HG02759 (cell line): ENCODE data around the gene ELP1.
A peak's percentile ranks its signal among the peaks of the same experiment; 100 is the strongest.

Experiments used
- ATAC-seq: cut with Tn5 transposase; IDR thresholded peaks from one replicate; pipeline ENCODE4 v1.9.1; 2021; ENCODE audit warnings: mild to moderate bottlenecking, moderate library complexity; ENCODE audit not compliant: unreplicated experiment

ELP1 gene

DNA sequence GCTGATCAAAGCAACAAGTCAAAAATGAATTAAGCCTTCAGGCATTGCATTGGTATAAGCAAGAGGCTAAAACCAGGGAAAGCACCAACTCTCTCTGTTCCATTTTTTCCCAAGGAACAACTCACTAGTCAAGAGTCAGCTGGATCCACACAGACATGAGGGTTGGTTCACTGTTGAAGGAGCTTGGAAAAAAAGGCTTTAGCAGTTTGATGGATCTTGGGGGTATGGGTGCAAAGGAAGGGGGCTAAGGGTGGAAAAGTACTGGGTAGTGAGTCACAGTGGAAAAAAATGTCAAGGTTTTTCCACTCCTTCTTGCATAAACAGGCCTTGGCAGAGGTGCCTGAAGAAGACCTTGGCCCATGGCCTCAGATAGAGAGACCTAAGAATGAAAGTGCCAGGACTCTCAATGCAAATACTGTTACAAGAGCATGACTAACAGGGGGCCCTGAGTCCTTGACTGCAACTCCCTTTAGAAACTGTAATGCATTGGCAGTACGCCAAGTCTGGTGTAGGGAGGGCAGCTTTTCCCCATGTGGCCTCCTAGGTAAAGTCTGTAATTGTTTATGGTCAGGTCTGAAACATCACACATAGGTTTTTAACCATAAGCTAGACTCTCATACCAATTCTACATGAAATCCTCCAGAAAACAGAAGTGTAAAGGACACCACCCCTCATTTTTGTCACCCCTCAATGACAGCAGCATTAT, 48.1 kb downstream of the ELP1 start:
- ATAC-seq = peak; percentile 99

DNA sequence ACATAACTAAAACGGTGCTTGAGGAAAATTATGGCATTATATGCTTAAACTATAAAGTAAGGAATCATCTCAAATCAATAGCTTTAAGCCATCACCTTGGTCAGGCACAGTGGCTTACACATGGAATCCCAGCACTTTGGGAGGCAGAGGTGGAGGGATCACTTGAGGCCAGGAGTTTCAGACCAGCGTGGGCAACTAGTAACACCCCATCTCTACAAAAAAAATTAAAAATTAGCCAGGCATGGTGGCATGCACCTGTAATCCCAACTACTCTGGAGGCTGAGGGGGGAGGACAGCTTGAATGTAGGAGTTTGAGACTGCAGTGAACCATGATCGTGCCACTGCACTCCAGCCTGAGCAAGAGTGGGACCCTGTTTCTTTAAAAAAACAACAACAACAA, 49.2 kb downstream of the ELP1 start:
- ATAC-seq = no peak

- no peak for ATAC-seq
These were observed 50.8 kb downstream of the ELP1 start for GRCh38 chr9:108883085-108883484.

DNA sequence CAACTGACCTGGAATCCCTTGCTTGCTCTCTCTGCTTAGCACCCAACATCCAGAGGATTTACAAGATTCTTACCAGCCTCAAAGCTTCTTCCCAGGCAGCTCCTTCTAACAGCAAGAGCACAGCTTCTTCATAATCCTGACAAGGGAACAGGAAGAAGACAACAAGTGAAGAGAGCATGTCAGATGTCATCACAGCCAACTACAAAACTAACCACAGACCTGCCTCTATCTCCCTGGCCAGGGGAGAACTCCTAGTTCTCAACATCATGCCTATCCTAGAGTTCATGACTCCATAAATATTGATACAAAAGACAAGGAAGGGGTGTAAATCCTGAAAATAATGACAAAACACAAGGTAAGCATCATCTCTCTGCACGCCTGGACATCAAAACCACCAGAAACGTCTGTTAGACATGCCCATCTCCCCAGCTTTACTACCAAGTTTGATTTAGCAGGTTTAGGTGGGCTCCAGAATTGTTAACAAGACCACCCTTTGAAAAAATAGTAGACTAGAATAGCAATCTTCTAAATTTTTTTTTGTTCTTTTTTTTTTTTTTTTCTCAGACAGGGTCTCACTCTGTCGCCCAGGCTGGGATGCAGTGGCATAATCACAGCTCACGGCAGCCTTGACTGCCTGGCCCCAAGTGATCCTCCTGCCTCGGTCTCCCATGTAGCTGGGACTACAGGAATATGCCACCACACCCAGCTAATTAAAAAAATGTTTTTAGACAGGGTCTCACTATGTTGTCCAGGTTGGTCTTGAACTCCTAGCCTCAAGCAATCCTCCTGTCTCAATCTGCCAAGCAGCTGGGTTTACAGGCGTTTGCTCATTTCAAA, 51.7 kb downstream of the ELP1 start:
- ATAC-seq = no peak

DNA sequence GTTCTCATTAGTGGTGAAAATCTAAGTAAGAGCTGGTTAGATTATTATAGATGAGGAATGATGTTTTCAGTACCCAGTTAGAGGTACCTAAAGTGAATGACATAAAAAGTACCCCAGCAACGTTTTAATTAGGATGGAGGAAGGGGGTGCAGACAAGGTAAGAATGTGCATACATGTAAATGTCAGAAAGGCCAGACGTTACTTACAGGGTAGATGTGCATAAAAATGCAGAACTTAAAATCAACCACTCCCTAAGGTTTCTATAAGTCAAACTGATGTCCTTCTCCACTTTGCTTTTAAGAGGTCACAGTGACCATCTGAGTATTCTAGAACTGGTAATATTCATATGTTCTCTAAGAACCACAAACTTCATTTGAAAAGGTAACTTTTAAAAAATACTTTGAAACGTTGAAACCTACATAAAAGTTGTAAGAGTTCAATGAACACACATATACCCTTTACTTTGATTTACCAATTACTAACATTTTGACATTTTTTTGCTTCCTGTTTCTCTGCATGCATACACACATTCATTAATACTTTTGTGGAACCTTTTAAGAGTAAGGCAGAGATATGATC, 53.1 kb downstream of the ELP1 start:
- ATAC-seq = no peak

GRCh38 chr9:108877524-108877923, 56.4 kb downstream of the ELP1 start:
- no peak for ATAC-seq

- no peak for ATAC-seq
These were observed 57.5 kb downstream of the ELP1 start for GRCh38 chr9:108876425-108876824.

- no peak for ATAC-seq
These were observed 59.7 kb downstream of the ELP1 start for GRCh38 chr9:108874058-108874788.

DNA sequence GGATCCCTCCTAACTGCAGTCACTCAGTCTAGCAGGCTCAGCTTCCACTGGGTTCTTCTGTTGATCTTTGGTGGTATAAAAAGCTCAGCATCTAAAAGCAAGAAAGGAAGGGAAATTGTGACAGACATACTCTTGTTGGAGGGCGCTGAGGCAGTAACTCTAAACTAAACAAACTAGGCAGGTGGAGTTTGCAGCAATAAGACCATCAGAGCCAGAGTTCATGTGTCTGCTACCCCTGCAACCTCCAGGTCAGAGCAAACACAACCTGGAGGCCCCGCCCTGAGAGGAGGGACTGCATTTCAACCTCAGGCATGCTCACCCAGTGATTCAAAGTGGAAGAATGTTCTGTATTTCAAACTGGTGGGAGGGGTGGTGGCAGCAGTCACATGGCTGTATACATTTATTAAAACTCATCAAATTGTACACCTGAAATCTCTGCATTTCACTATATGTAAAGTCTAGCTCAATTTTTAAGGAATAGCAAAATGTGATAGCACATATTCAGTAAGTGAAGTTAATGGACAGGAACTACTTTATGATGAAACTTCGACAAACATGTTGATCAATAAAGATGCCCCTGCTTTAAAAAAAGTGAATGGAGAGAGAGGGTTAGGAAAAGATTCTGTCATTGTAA, 64.7 kb downstream of the ELP1 start:
- ATAC-seq = no peak

- ATAC-seq = no peak
These were observed 66.1 kb downstream of the ELP1 start for GRCh38 chr9:108867829-108868228.

GRCh38 chr9:108867116-108867515, 66.8 kb downstream of the ELP1 start:
- no peak for ATAC-seq

- no peak for ATAC-seq
These were observed 67.9 kb downstream of the ELP1 start for GRCh38 chr9:108866001-108866420.

GRCh38 chr9:108865037-108865436, 68.9 kb downstream of the ELP1 start:
- no peak for ATAC-seq

GRCh38 chr9:108864446-108864845, 69.5 kb downstream of the ELP1 start:
- no peak for ATAC-seq

GRCh38 chr9:108863891-108864290, 70.0 kb downstream of the ELP1 start:
- ATAC-seq = no peak

- no peak for ATAC-seq
These were observed 71.9 kb downstream of the ELP1 start, which contains the start of gene ACTL7A for GRCh38 chr9:108861997-108862396. ACTL7A (plus strand) TSS chr9:108862266; CDS start chr9:108862323, 57 bp downstream.

- ATAC-seq = no peak
These were observed 72.5 kb downstream of the ELP1 start for GRCh38 chr9:108861464-108861863.

GRCh38 chr9:108860764-108861163, 73.2 kb downstream of the ELP1 start:
- ATAC-seq = no peak

- ATAC-seq = no peak
These were observed 73.6 kb downstream of the ELP1 start for GRCh38 chr9:108860354-108860753.

DNA sequence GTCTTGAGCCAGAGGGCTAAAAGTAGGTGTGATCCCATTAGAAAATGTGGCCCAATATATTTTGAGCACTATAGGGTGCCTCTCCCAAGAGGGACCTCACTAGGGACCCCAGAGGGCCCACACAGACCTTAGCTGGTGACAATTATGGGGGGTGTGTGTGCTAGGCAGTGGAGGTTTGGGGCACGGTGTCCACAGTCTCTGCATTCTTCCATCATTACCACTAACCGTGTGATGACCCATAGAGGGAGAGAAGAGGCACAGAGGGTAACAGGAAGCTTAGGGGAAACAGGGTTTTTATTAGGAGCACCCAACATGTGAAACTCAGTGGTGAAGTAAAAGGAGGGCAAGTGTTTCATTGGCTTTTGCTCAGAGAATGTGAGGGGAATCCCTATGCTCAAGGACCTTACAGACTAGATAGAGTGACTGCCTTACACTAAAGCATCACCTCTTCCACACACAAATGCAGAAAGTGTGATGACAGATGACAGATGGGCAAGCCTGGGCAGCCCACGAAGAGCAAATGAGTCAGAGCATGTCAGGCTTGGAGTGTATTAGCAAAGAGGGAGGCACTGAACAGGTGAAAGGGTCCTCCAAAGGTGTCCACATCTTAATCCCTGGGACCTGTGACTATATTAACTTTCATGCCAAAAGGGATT, 74.3 kb downstream of the ELP1 start:
- peak; percentile 66 for ATAC-seq
